Glutamatergic neuron (in vitro differentiated cells): ENCODE results near the gene GTF2IRD1. TPM values are rescaled to one million over a fixed set of nuclear protein-coding genes. Genes with fewer than 3 reads are reported as not detected.
"Not testable (repeated sequence)": the region's sequence is repeated elsewhere in the genome, so short reads cannot be mapped to it uniquely, and the experiment has no call there.

Experiments
- DNase-seq: peaks from one replicate; pipeline ENCODE4 v3.0.0; 2022
- H3K27ac Mint-ChIP-seq: one replicate; pipeline ENCODE4 v1.8.0; 2020; ENCODE audit warnings: mild to moderate bottlenecking, mixed read lengths, inconsistent platforms; ENCODE audit not compliant: unreplicated experiment
- H3K27me3 Mint-ChIP-seq: one replicate; pipeline ENCODE4 v1.8.0; 2020; ENCODE audit warnings: mild to moderate bottlenecking, moderate library complexity, mixed read lengths, inconsistent platforms; ENCODE audit not compliant: unreplicated experiment
- H3K36me3 Mint-ChIP-seq: one replicate; pipeline ENCODE4 v1.8.0; 2020; ENCODE audit warnings: mild to moderate bottlenecking, mixed read lengths, inconsistent platforms; ENCODE audit not compliant: unreplicated experiment
- H3K4me1 Mint-ChIP-seq: one replicate; pipeline ENCODE4 v1.8.0; 2020; ENCODE audit warnings: mild to moderate bottlenecking, low read depth, mixed read lengths, inconsistent platforms; ENCODE audit not compliant: unreplicated experiment
- H3K4me3 Mint-ChIP-seq: one replicate; pipeline ENCODE4 v1.8.0; 2020; ENCODE audit warnings: mild to moderate bottlenecking, mixed read lengths, inconsistent platforms; ENCODE audit not compliant: unreplicated experiment
- H3K9me3 Mint-ChIP-seq: one replicate; pipeline ENCODE4 v1.8.0; 2020; ENCODE audit warnings: mild to moderate bottlenecking, moderate library complexity, mixed read lengths, inconsistent platforms; ENCODE audit not compliant: unreplicated experiment
- CTCF ChIP-seq: fragments of 200-600 bp; sonication (generic); IDR thresholded peaks from one replicate; pipeline ENCODE4 v1.5.0; 2021; ENCODE audit not compliant: partially characterized antibody, unreplicated experiment
- total RNA-seq: library from RNA; stranded (reverse); fragmentation: NEBNext Ultra II Directional; extraction: Animal tissue kit (Norgen Biotek cat#: 25700); gene quantifications from one replicate; pipeline ENCODE4 v1.2.1, GENCODE V29; 2021; ENCODE audit not compliant: unreplicated experiment

The GTF2IRD1 gene
- total RNA-seq, 1 donor from 2014 or later, result 59.4 TPM

GRCh38 chr7:74544706-74545469 is 91.2 kb downstream of the GTF2IRD1 start:
- H3K9me3 Mint-ChIP-seq, result no peaks in the 10 kb centered on the region
- peak; percentile 68 for TF ChIP-seq CTCF
- H3K4me3 Mint-ChIP-seq, result no peak overlapping the region
- no peak overlapping the region for H3K27ac Mint-ChIP-seq
- peaks cover 5% of the 10 kb centered on the region for H3K27me3 Mint-ChIP-seq
- H3K36me3 Mint-ChIP-seq, result no peaks in the 10 kb centered on the region
- peak; percentile 51 for DNase-seq
- no peaks in the 10 kb centered on the region for H3K4me1 Mint-ChIP-seq

GRCh38 chr7:74545921-74546320 is 92.2 kb downstream of the GTF2IRD1 start:
- peaks cover 5% of the 10 kb centered on the region for H3K27me3 Mint-ChIP-seq
- no peak for TF ChIP-seq CTCF
- H3K36me3 Mint-ChIP-seq, result no peaks in the 10 kb centered on the region
- no peak for DNase-seq
- H3K4me1 Mint-ChIP-seq, result no peaks in the 10 kb centered on the region
- H3K9me3 Mint-ChIP-seq, result no peaks in the 10 kb centered on the region
- no peak overlapping the region for H3K27ac Mint-ChIP-seq
- H3K4me3 Mint-ChIP-seq, result no peak overlapping the region

GRCh38 chr7:74553596-74554012 is 99.9 kb downstream of the GTF2IRD1 start:
- H3K4me3 Mint-ChIP-seq, H3K36me3 Mint-ChIP-seq, H3K9me3 Mint-ChIP-seq, H3K27me3 Mint-ChIP-seq, H3K27ac Mint-ChIP-seq, H3K4me1 Mint-ChIP-seq, DNase-seq: not testable (repeated sequence)

GRCh38 chr7:74554178-74554577 is 100.5 kb downstream of the GTF2IRD1 start:
- DNase-seq, result no peak
- no peak overlapping the region for H3K4me3 Mint-ChIP-seq
- H3K27me3 Mint-ChIP-seq, result peaks cover 6% of the 10 kb centered on the region

GRCh38 chr7:74560086-74560719 is 106.5 kb downstream of the GTF2IRD1 start:
- Mint-ChIP-seq H3K4me1 (peaks cover 5% of the 10 kb centered on the region), H3K27ac (no peak overlapping the region), H3K36me3 (no peaks in the 10 kb centered on the region), H3K4me3 (no peak overlapping the region), H3K27me3 (peaks cover 2% of the 10 kb centered on the region), H3K9me3 (peaks cover 9% of the 10 kb centered on the region)
- TF ChIP-seq CTCF, result no peak
- no peak for DNase-seq

More at GRCh38 chr7:74554178-74554577, 100.5 kb downstream of the GTF2IRD1 start:
- Mint-ChIP-seq H3K36me3 (no peaks in the 10 kb centered on the region), H3K27ac (no peak overlapping the region), H3K4me1 (peaks cover 5% of the 10 kb centered on the region), H3K9me3 (peaks cover 8% of the 10 kb centered on the region)
- no peak for TF ChIP-seq CTCF
